Spleen (tissue), 11 donors: ENCODE measurements around the gene ENPP5. TPM values are rescaled to one million over a fixed set of nuclear protein-coding genes. Genes with fewer than 3 reads are reported as not detected.
"Not testable (repeated sequence)": the region's sequence is repeated elsewhere in the genome, so short reads cannot be mapped to it uniquely, and the experiment has no call there.

ENCODE experiments used
- DNase-seq: peaks from one replicate; pipeline ENCODE4 v3.0.0-alpha.2; 2020
- H3K27ac ChIP-seq, 8 donors: fragments of 200-600 bp; sonication (generic) in 7 of 8; 1 replicate in 4 of 8; 2 replicates in 4 of 8; pipeline versions ENCODE4 v1.5.0 to v1.8.0; 2016 to 2021; ENCODE audit warnings: inconsistent platforms in 4 of 8, mild to moderate bottlenecking in 4 of 8, moderate library complexity in 1 of 8
- H3K27me3 ChIP-seq, 7 donors: fragments of 200-600 bp; sonication (generic) in 6 of 7; replicated peaks in 1 of 7; 1 replicate in 4 of 7; 2 replicates in 3 of 7; pipeline versions ENCODE4 v1.5.0 to v1.8.0; 2016 to 2021; ENCODE audit warnings: inconsistent platforms in 3 of 7, mild to moderate bottlenecking in 1 of 7
- H3K36me3 ChIP-seq, 6 donors: fragments of 200-600 bp; sonication (generic) in 5 of 6; 1 replicate in 4 of 6; 2 replicates in 2 of 6; pipeline versions ENCODE4 v1.5.0 to v1.8.0; 2016 to 2021; ENCODE audit warnings: inconsistent platforms in 2 of 6
- H3K4me1 ChIP-seq, 6 donors: fragments of 200-600 bp; sonication (generic) in 5 of 6; 1 replicate in 3 of 6; 2 replicates in 3 of 6; pipeline versions ENCODE4 v1.5.0 to v1.8.0; 2016 to 2021; ENCODE audit warnings: inconsistent platforms in 3 of 6
- H3K4me3 ChIP-seq, 8 donors: fragments of 200-600 bp; sonication (generic) in 7 of 8; 1 replicate in 4 of 8; 2 replicates in 4 of 8; pipeline versions ENCODE4 v1.5.0 to v1.8.0; 2016 to 2021; ENCODE audit warnings: inconsistent platforms in 4 of 8, mild to moderate bottlenecking in 4 of 8, moderate library complexity in 2 of 8
- H3K9me3 ChIP-seq, 8 donors: fragments of 200-600 bp; sonication (generic) in 7 of 8; 1 replicate in 4 of 8; 2 replicates in 4 of 8; pipeline versions ENCODE4 v1.5.0 to v1.8.0; 2016 to 2021; ENCODE audit warnings: inconsistent platforms in 4 of 8
- POLR2A ChIP-seq, 3 donors: fragments of 450-650 bp; IDR thresholded peaks; one replicate each; pipeline ENCODE4 v1.5.1; 2017; ENCODE audit warnings: antibody characterized with exemption in 3 of 3, mild to moderate bottlenecking in 1 of 3
- POLR2AphosphoS5 ChIP-seq, 3 donors: sonication (generic); formaldehyde crosslinking; IDR thresholded peaks; one replicate each; pipeline ENCODE4 v1.5.1; 2017; ENCODE audit warnings: antibody characterized with exemption in 3 of 3
- WGBS, 5 donors: extraction: QIAGEN DNeasy Blood & Tissue Kit in 3 of 5; methylation state at CpG; one replicate each; pipeline versions ENCODE4 v1.1.5 to v1.1.7; 2013 to 2018; 5-methylcytosine and 5-hydroxymethylcytosine counted together
- intact Hi-C: fragments of 100-400 bp; cut with DNase I; formaldehyde crosslinking; loops from one replicate; pipeline ENCODE4 v1.15.0; 2023; ENCODE audit warnings: low total_unique reads
- polyA plus RNA-seq, 3 donors: library from polyadenylated mRNA; stranded (reverse); fragments of 200-250 nt; gene quantifications; one replicate each; pipeline ENCODE4 v1.2.1, GENCODE V29; 2013
- total RNA-seq, 7 donors: library from RNA; depleted of rRNA in 3 of 7; stranded (reverse); fragments of >200 nt in 3 of 7; fragmentation: NEBNext Ultra II Directional in 4 of 7; extraction: Animal tissue kit (Norgen Biotek cat#: 25700) in 4 of 7; gene quantifications; one replicate each; pipeline versions ENCODE4 v1.1.0 to v1.2.1, GENCODE V29; 2016 to 2021
- TF ChIP-seq, protein P1 (sequence below), 11 experiments: fragments of 200-600 bp in 7 of 11; fragments of 450-650 bp in 4 of 11; sonication (generic) in 4 of 11; IDR thresholded peaks in 8 of 11; conservative IDR thresholded peaks in 3 of 11; 1 replicate in 7 of 11; 2 replicates in 4 of 11; pipeline versions ENCODE4 v1.4.0 to v1.8.0; 2016 to 2021; ENCODE audit warnings: antibody characterized with exemption in 11 of 11, inconsistent platforms in 4 of 11, mild to moderate bottlenecking in 1 of 11
- donor health status: healthy with polysubstance abuse.
- donor health status: DM: no; HTN: no; CAD: no; lungs with moderate emphysema.
- donor health status: DM: no; HTN: no; CAD: no.
- donor health status: Bipolar disorder and iron deficiency.
- donor health status: healthy.
- donor health status: DM: no; HTN: no; CAD: no.
- donor health status: DM: yes; HTN: yes; CAD: no.

Gene ENPP5
- total and polyA plus RNA-seq, 10 donors, result 1.7 to 13.6 (median 5.5) TPM

DNA sequence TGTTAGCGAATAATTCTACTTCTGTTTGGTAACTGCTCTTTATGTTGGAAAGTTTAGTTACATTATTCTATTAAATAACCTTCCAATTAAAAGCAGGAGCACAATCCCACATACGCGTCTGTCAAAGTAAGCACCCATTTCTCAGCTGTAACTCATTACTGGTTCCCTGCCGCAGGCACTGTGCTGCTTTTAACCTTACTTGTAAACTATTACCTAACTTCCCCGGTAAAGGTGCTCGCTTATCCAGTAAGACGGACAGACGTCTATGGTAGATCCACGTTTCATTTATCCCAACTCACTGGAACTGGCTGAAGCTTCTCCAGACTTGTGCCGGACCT lies 41.5 kb downstream of the ENPP5 start:
- TF ChIP-seq POLR2AphosphoS5 (IDR thresholded peaks at IDR 0.05), result no peak
- no peak for TF ChIP-seq POLR2A (IDR thresholded peaks at IDR 0.05)
- TF ChIP-seq, protein P1, sequence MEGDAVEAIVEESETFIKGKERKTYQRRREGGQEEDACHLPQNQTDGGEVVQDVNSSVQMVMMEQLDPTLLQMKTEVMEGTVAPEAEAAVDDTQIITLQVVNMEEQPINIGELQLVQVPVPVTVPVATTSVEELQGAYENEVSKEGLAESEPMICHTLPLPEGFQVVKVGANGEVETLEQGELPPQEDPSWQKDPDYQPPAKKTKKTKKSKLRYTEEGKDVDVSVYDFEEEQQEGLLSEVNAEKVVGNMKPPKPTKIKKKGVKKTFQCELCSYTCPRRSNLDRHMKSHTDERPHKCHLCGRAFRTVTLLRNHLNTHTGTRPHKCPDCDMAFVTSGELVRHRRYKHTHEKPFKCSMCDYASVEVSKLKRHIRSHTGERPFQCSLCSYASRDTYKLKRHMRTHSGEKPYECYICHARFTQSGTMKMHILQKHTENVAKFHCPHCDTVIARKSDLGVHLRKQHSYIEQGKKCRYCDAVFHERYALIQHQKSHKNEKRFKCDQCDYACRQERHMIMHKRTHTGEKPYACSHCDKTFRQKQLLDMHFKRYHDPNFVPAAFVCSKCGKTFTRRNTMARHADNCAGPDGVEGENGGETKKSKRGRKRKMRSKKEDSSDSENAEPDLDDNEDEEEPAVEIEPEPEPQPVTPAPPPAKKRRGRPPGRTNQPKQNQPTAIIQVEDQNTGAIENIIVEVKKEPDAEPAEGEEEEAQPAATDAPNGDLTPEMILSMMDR (IDR thresholded peaks at IDR 0.05 in 8 of 11, conservative IDR thresholded peaks at IDR 0.05 in 3 of 11), result no peak
- Histone ChIP-seq H3K9me3 (no peaks in the 10 kb centered on the region), H3K27ac (peak overlapping the region; percentile 80 to 91 (median 86)), H3K36me3 (no peaks in the 10 kb centered on the region), H3K4me3 (peak overlapping the region; percentile 52 to 84 (median 71)), H3K27me3 (no peaks in the 10 kb centered on the region), H3K4me1 (peaks cover 20 to 58% (median 44%) of the 10 kb centered on the region in 6 donors)
- intact Hi-C loops, result no loop called here
- WGBS, 5 donors, result 5 to 8% (median 7%) methylated on average over 10 of the region's 10 CpGs
- DNase-seq, result no peak

- WGBS, 5 donors, result 45 to 64% (median 49%) methylated on average over 3 of the region's 3 CpGs
- Histone ChIP-seq H3K4me3 (peak overlapping the region in 4 of 8 donors; percentile 65 to 84 (median 78)), H3K4me1 (peaks cover 20 to 50% (median 40%) of the 10 kb centered on the region in 6 donors), H3K36me3 (no peaks in the 10 kb centered on the region), H3K27ac (peak overlapping the region in 6 of 8 donors; percentile 4 to 91 (median 28)), H3K27me3 (no peaks in the 10 kb centered on the region), H3K9me3 (no peaks in the 10 kb centered on the region)
- TF ChIP-seq, protein P1 (IDR thresholded peaks at IDR 0.05 in 8 of 11, conservative IDR thresholded peaks at IDR 0.05 in 3 of 11), result no peak
- TF ChIP-seq POLR2A (IDR thresholded peaks at IDR 0.05), result no peak
- no peak for TF ChIP-seq POLR2AphosphoS5 (IDR thresholded peaks at IDR 0.05)
- DNase-seq, result no peak
- intact Hi-C loops, result no loop called here
Measured at GRCh38 chr6:46128476-46128875, 42.3 kb downstream of the ENPP5 start.

DNA sequence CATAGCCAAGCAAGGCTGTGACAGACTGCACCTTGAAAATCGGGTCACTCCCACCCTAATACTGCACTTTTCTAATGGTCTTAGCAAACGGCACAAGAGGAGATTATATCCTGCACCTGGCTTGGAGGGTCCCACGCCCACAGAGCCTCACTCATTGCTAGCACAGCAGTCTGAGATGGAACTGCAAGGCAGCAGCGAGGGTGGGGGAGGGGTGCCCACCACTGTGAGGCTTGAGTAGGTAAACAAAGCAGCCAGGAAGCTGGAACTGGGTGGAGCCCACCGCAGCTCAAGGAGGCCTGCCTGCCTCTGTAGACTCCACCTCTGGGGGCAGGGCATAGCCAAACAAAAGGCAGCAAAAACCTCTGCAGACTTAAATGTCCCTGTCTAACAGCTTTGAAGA lies 51.1 kb downstream of the ENPP5 start:
- H3K27me3 ChIP-seq, H3K36me3 ChIP-seq, H3K9me3 ChIP-seq, H3K4me3 ChIP-seq, intact Hi-C loops, H3K4me1 ChIP-seq, H3K27ac ChIP-seq, DNase-seq: not testable (repeated sequence)
- WGBS, 5 donors, result 43 to 81% (median 65%) methylated on average over 5 of the region's 5 CpGs

DNA sequence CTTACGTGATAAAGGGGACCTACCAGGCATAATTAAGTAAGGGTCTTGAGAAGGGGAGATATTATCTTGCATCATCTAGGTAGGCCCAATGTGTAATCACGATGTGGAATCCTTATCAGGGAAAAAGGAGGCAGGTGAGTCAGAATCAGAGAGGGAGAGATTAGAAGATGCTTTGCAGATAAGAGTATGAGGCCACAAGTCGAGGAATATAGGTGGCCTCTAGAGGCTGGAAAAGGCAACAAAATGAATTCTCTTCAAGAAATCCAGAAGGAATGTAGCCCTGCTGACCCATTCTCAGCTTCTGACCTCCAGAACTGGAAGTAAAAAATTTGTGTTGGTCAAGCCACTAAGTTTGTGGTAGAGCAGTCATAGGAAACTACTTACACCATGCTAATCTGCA lies 51.9 kb downstream of the ENPP5 start:
- H3K4me1 ChIP-seq, result peaks cover 0 to 5% (median 0%) of the 10 kb centered on the region in 6 donors
- no peaks in the 10 kb centered on the region for H3K27me3 ChIP-seq
- TF ChIP-seq POLR2A (IDR thresholded peaks at IDR 0.05), result no peak
- TF ChIP-seq, protein P1 (IDR thresholded peaks at IDR 0.05 in 8 of 11, conservative IDR thresholded peaks at IDR 0.05 in 3 of 11), result no peak
- no peak for TF ChIP-seq POLR2AphosphoS5 (IDR thresholded peaks at IDR 0.05)
- no peak overlapping the region for H3K27ac ChIP-seq
- peaks cover 0 to 7% (median 0%) of the 10 kb centered on the region in 6 donors for H3K36me3 ChIP-seq
- intact Hi-C loops, result no loop called here
- DNase-seq, result no peak
- H3K9me3 ChIP-seq, result peaks cover 0 to 5% (median 0%) of the 10 kb centered on the region in 8 donors
- no peak overlapping the region for H3K4me3 ChIP-seq
- WGBS, 5 donors, result 89 to 94% (median 92%) methylated on average over 3 of the region's 3 CpGs

DNA sequence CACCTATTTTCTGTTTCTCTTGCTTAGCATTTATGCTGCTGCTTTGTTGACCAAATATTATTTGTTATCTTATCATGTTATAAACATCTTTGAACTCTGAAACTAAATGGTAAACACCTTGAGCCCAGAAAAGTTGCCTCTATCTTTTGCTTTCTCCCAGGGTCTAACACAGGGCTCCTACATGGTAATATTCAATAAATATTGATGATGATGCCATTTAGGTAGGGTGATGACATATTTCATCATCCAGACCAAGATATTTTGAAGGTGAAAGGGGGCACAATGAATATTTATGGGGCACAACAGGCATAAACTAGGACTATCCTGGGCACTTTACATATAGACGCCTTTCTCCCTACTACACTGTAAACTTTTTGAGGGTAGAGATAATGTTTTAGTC lies 52.6 kb downstream of the ENPP5 start:
- DNase-seq, result no peak
- Histone ChIP-seq H3K27ac (no peak overlapping the region), H3K4me1 (peaks cover 0 to 5% (median 0%) of the 10 kb centered on the region in 6 donors), H3K4me3 (no peak overlapping the region), H3K27me3 (no peaks in the 10 kb centered on the region), H3K36me3 (peaks cover 0 to 12% (median 0%) of the 10 kb centered on the region in 6 donors), H3K9me3 (peaks cover 0 to 5% (median 0%) of the 10 kb centered on the region in 8 donors)
- TF ChIP-seq, protein P1 (IDR thresholded peaks at IDR 0.05 in 8 of 11, conservative IDR thresholded peaks at IDR 0.05 in 3 of 11), result no peak
- TF ChIP-seq POLR2AphosphoS5 (IDR thresholded peaks at IDR 0.05) (no peak), POLR2A (IDR thresholded peaks at IDR 0.05) (no peak)
- 92 to 100% (median 96%) methylated on average over 1 of the region's 1 CpG for WGBS, 5 donors
- intact Hi-C loops, result no loop called here
